Hepatocyte (in vitro differentiated cells): ENCODE results near the gene UNC5A.

Experiments used
- EZH2 ChIP-seq: fragments of 200-600 bp; sonication (generic); IDR thresholded peaks from 2 replicates; pipeline ENCODE4 v1.6.1; 2016; ENCODE audit warnings: antibody characterized with exemption, mild to moderate bottlenecking, borderline replicate concordance
- EZH2phosphoT487 ChIP-seq: fragments of 200-600 bp; sonication (generic); IDR thresholded peaks from one replicate; pipeline ENCODE4 v1.6.1; 2018; ENCODE audit warnings: antibody characterized with exemption, mild to moderate bottlenecking, low read depth, moderate library complexity; ENCODE audit not compliant: unreplicated experiment, severe bottlenecking
- TF ChIP-seq, protein P1 (sequence below): fragments of 200-600 bp; sonication (generic); IDR thresholded peaks from 2 replicates; pipeline ENCODE4 v1.5.1; 2016; ENCODE audit warnings: antibody characterized with exemption, mild to moderate bottlenecking; ENCODE audit not compliant: poor library complexity

GRCh38 chr5:176887252-176887849, 77.0 kb downstream of the UNC5A start:
- TF ChIP-seq, protein P1, sequence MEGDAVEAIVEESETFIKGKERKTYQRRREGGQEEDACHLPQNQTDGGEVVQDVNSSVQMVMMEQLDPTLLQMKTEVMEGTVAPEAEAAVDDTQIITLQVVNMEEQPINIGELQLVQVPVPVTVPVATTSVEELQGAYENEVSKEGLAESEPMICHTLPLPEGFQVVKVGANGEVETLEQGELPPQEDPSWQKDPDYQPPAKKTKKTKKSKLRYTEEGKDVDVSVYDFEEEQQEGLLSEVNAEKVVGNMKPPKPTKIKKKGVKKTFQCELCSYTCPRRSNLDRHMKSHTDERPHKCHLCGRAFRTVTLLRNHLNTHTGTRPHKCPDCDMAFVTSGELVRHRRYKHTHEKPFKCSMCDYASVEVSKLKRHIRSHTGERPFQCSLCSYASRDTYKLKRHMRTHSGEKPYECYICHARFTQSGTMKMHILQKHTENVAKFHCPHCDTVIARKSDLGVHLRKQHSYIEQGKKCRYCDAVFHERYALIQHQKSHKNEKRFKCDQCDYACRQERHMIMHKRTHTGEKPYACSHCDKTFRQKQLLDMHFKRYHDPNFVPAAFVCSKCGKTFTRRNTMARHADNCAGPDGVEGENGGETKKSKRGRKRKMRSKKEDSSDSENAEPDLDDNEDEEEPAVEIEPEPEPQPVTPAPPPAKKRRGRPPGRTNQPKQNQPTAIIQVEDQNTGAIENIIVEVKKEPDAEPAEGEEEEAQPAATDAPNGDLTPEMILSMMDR = no peak
- TF ChIP-seq EZH2phosphoT487 (no peak), EZH2 (no peak)
